Measurements from ENCODE around the gene GAS2L3. TPM values are rescaled to one million over a fixed set of nuclear protein-coding genes. Genes with fewer than 3 reads are reported as not detected.

Gene GAS2L3
- 100 to 1,000 TPM in 3 of 4 donors, 10 to 100 TPM in 1; 83.2 to 150 (median 115) TPM for total RNA-seq

DNA sequence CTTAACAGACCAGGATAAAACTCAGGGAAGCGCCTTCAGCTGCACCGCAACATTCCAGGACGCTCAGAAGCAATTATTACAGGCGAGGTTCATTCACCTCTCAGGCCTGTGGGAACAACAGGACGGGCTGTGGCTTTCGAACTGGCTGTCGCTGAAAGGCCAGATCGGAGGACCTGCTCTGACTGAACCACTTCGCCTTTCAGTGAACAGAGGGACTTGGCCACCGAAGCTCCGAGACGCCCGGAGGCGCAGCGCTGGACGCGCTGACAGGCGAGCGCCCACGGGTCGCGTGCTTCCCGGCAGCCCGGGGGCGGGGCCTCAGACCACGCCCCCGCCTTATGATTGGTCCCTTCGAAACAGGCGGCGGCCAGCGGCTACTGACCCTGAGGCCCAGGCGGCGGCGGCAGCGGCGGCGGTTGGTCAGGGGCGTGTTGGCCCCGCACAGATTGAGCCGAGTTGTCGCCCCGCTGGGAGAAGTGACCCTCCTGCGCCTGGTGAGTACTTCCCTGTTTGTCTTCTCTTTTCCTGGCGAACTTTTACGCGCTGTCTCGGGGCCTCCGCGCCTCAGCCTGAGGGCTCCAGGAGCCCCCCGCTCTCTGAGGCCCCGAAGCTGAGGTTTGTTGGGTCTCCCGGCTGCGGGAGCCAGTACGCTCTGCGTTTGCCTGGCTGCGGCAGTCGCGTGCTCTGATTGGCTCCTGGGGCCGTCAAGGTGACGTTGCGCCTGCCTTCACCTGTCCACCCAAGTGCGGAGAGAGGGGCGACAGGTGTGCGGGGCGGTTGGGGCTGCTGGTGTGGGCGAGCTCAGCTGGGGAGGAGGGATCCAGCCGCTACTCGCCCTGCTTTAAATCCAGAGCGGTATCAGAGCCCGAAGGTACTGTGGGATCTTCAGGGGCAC is at the start of gene GAS2L3:
Gene GAS2L3 (plus strand): TSS at position 393 of the 895 bp plus-strand sequence. CDS start 21,221 bp downstream, outside the sequence.
- TF ChIP-seq EP300 (IDR thresholded peaks at IDR 0.05) (peak in 1 of 2 donors; percentile 95), POLR2A (IDR thresholded peaks at IDR 0.05) (peak; percentile 89 to 95)
- TF ChIP-seq, protein P1, sequence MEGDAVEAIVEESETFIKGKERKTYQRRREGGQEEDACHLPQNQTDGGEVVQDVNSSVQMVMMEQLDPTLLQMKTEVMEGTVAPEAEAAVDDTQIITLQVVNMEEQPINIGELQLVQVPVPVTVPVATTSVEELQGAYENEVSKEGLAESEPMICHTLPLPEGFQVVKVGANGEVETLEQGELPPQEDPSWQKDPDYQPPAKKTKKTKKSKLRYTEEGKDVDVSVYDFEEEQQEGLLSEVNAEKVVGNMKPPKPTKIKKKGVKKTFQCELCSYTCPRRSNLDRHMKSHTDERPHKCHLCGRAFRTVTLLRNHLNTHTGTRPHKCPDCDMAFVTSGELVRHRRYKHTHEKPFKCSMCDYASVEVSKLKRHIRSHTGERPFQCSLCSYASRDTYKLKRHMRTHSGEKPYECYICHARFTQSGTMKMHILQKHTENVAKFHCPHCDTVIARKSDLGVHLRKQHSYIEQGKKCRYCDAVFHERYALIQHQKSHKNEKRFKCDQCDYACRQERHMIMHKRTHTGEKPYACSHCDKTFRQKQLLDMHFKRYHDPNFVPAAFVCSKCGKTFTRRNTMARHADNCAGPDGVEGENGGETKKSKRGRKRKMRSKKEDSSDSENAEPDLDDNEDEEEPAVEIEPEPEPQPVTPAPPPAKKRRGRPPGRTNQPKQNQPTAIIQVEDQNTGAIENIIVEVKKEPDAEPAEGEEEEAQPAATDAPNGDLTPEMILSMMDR (IDR thresholded peaks at IDR 0.05): no peak
- no peaks in the 10 kb centered on the region for H3K9me3 ChIP-seq
- peak; percentile 83 to 89 for DNase-seq (ENCODE audit: low spot score in 2 of 2)
- no peaks in the 10 kb centered on the region for H3K36me3 ChIP-seq
- 1 to 2% methylated on average over 26 to 57 of the region's 70 CpGs for WGBS, 2 donors
- peaks cover 0 to 27% (median 2%) of the 10 kb centered on the region in 4 donors for H3K4me1 ChIP-seq
- peak within 1 kb of the TSS; percentile 55 to 91 (median 84) for H3K27ac ChIP-seq
- H3K4me3 ChIP-seq: peak within 1 kb of the TSS; percentile 49 to 76 (median 71)
- H3K27me3 ChIP-seq: no peaks in the 10 kb centered on the region

DNA sequence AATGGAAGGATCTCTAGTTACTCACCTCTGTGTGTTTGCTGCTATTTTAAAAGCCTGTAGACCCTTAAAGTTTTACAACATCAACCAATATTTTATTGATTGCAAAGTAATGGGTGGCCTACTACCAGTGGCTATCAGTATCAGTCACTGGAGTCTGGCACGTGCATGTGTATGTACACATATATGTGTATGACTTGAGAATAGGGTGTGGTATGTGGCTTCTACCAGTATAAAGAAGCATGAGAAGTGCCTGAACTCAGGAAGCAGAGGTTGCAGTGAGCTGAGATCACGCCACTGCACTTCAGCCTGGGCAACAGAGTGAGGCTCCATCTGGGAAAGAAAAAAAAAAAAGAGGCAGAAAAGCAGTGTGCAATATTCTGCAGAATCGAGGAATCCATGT is 45.5 kb upstream of the GAS2L3 start:
- H3K9me3 ChIP-seq: no peaks in the 10 kb centered on the region
- TF ChIP-seq EP300 (IDR thresholded peaks at IDR 0.05) (no peak), POLR2A (IDR thresholded peaks at IDR 0.05) (no peak)
- TF ChIP-seq, protein P1 (IDR thresholded peaks at IDR 0.05): no peak
- H3K27ac ChIP-seq: no peak overlapping the region
- H3K27me3 ChIP-seq: no peaks in the 10 kb centered on the region
- WGBS, 2 donors: 72 to 74% methylated on average over 3 of the region's 3 CpGs
- no peak overlapping the region for H3K4me3 ChIP-seq
- no peaks in the 10 kb centered on the region for H3K36me3 ChIP-seq
- no peak for DNase-seq (ENCODE audit: low spot score in 2 of 2)
- H3K4me1 ChIP-seq: no peaks in the 10 kb centered on the region

DNA sequence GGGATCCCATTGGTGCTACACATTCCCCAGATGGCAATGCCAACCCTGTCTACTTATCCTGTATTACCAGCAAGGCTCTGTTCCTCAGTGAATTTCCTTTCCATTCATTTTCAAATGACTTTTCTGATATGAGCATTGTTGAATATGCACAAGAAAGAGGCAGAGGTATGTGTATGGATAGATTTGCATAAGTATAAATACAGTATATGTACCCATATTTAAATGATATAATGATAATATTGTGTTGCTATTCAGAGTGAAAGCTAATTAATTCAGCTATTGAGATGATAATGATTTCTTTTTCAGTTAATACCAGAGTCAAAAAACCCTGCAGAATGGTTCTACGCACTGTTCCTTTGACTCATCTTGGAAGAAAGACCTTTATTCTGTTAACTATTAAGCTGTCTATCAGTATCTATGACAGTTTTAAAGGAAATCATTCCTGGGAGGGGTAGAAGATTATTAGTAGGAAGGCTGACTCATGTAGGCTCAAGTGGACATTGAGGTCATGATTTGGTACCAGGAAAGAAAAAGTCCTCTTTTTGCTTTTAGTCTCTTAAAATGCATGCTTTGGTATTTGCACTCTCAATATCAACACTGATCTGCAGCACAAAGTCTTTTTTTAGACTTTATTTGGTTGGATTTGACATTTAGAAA is 44.9 kb upstream of the GAS2L3 start:
- H3K4me1 ChIP-seq: no peaks in the 10 kb centered on the region
- TF ChIP-seq POLR2A (IDR thresholded peaks at IDR 0.05) (no peak), EP300 (IDR thresholded peaks at IDR 0.05) (no peak)
- TF ChIP-seq, protein P1 (IDR thresholded peaks at IDR 0.05): no peak
- H3K4me3 ChIP-seq: no peak overlapping the region
- no peak for DNase-seq (ENCODE audit: low spot score in 2 of 2)
- no peaks in the 10 kb centered on the region for H3K36me3 ChIP-seq
- no peaks in the 10 kb centered on the region for H3K9me3 ChIP-seq
- WGBS, 2 donors: 47 to 55% methylated on average over 1 of the region's 1 CpG
- H3K27ac ChIP-seq: no peak overlapping the region
- H3K27me3 ChIP-seq: no peaks in the 10 kb centered on the region

DNA sequence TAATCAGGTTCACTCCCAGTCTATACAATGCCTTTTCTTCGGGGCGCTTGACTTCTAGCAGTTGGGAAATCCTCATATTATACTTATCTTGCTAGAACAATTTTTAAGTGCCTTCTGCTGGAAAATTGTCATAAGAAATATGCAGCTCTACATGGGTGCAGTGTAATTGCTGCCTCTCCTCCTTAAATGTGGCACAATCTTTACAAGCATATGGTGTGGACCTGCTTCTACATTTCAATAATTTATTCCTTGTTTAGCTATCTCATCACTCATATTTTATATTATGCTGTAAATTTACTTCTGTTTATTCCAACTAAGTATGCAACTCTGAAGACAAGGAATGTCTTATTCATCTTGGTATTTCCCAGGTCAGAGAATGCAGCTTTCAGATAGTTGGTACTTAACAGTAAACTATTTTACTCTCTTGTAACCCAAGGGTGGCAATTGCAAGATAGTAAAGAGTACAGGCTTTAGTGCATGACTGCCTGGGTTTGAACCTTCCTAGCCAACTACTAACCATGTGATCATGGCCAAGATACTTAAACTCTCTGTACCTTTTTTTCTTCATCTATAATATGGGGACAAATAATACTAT is 43.6 kb upstream of the GAS2L3 start:
- WGBS, 2 donors: 93 to 100% methylated on average over 2 of the region's 2 CpGs

More for the DNA sequence above, 43.6 kb upstream of the GAS2L3 start:
- no peaks in the 10 kb centered on the region for H3K36me3 ChIP-seq
- TF ChIP-seq EP300 (IDR thresholded peaks at IDR 0.05) (no peak), POLR2A (IDR thresholded peaks at IDR 0.05) (no peak)
- TF ChIP-seq, protein P1 (IDR thresholded peaks at IDR 0.05): no peak
- no peaks in the 10 kb centered on the region for H3K4me1 ChIP-seq
- no peak for DNase-seq (ENCODE audit: low spot score in 2 of 2)
- H3K27ac ChIP-seq: no peak overlapping the region
- H3K9me3 ChIP-seq: no peaks in the 10 kb centered on the region
- no peaks in the 10 kb centered on the region for H3K27me3 ChIP-seq
- no peak overlapping the region for H3K4me3 ChIP-seq

All from tibial nerve (tissue), 4 donors.